ENCODE results near the gene CEMP1. TPM values are rescaled to one million over a fixed set of nuclear protein-coding genes. Genes with fewer than 3 reads are reported as not detected.

The CEMP1 gene
- polyA plus RNA-seq, 4 donors: 3.0 to 10.9 (median 7.6) TPM

DNA sequence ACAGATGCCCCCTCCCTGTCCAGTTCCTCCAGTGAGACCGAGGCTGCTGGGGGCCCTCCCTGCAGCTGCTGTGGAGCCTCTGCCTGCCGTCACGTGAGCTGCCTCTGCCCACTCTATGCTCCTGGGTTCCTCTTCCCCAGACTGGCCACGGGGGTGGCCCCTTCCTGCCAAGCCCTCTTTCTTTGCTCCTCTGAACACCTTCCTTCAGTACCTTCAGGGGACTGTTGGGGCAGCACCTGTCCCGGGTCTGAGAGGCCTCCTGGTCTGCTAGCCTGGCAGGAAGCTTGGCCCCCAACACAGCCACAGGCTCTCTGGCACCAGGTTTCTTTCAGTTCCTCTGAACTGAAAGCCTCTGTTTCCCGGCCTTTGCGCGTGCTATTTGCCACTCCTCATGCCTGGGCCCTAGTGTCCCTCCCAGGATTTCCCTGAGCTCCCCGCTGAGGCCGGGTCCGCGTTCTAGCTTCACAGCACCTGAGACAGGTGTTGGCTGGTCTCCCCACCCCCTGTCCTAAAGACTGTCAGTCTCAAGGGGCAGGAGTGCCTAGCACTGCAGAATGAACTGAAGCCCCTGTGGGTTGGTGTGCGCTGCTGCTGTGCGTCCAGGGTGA, 24.1 kb downstream of the CEMP1 start:
- no peak for DNase-seq (ENCODE audit: low read depth in 4 of 4, low spot score in 2 of 4)

DNA sequence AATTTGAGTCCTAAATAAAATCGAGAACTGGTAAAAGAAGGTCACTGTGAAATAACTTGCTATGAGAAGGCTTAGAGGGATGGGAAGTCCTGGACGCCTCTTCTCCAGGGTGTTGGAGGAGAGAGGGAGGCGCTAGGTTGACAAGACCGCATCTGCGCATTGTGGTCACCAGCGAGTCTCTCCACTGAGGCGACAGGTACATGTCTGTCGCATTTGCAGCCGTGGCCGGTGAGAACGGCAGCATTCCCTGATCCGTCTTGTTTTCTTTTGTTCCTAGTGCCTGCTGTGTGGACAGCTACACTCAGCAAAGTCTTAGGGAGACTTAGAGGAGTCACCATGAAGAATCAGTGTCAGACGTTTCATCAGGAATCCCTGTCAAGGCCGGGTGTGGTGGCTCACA, 25.5 kb downstream of the CEMP1 start:
- DNase-seq (ENCODE audit: low read depth in 4 of 4, low spot score in 2 of 4): no peak

DNA sequence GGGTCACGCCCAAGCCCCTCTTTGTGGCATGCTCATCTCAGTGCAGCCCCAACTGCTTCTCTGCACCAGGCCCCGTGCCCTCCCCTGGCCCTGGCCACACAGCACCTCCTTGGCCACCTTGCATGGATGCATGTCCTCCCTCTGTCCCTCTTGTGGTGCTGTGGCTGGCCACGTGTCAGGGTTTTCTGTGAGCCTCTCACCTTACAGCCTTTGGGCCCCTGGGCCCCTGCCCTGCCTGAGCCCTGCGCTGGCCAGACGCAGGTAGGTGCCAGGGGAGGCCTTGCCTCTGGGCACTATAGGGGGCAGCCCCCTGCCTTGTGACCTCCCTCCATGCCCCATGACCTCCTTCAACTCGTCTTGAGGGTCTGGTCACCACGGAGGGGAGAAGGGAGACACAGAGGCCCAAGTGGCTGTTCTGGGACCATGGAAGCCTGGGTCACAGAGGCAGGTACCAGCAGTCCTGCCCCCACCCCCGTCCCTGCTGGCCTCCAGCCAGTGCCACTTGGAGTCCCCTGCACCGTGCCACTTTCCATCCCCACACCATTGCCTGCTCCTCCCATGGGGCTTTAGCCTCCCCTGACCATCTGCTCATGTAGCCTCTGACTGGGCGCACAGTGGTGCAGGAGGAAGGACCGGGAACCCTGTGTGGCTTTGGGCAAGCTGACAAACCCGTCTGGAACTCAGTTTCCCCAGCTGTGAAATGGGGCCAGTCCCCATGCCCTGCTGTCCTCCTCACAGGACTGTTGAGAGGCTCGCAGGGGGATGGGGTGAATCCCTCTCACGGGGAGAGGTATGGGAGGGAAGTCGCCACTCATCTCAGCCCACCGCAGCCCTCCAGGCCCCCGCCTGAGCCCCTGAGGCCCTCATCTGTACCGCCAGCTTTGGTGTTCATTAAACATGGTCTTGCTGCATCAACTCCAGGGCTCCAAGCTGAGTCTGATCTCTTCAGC, 29.0 kb downstream of the CEMP1 start:
- DNase-seq (ENCODE audit: low read depth in 4 of 4, low spot score in 2 of 4): no peak

DNA sequence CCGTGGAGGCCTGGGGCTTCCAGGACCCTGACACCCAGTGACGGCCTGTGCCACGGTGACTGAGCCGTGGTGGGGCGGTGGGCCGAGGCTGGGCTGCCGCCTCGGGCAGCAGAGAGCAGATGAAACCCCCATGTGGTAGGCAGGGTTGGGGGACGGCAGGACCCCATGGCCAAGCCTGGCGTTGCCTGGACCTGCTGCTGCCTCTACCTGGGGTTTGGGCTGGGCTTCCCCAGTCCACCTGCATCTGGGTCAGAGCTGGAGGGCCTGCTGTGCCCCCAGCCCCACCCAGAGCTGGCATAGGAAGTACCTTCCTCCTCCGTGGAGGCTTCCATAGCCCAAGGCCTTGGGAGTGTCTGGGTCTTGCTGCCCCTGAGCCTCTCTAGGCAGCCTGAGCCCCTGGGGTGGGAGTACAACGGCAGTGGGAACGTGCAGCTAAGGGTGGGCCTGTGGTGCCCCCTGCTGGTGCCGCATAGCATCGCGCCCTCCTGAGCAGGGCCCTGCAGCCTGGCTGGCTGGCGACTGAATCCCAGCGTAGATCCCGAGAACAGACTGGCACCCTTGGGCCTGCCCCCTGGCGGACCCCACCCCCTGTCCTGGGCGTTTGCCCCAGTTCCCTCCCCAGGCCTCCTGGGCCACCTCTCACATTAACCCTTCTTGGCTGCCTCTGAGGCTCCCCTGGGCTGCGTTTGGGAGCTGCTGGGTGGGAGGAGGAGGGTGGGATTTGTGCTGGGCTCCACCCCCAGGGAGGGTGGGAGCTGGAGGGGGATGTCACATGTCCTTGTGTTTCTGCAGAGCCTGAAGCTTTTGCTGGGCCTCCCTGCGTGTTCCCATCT, 30.1 kb downstream of the CEMP1 start:
- DNase-seq (ENCODE audit: low read depth in 4 of 4, low spot score in 2 of 4): peak; percentile 74 to 84 (median 81)

DNA sequence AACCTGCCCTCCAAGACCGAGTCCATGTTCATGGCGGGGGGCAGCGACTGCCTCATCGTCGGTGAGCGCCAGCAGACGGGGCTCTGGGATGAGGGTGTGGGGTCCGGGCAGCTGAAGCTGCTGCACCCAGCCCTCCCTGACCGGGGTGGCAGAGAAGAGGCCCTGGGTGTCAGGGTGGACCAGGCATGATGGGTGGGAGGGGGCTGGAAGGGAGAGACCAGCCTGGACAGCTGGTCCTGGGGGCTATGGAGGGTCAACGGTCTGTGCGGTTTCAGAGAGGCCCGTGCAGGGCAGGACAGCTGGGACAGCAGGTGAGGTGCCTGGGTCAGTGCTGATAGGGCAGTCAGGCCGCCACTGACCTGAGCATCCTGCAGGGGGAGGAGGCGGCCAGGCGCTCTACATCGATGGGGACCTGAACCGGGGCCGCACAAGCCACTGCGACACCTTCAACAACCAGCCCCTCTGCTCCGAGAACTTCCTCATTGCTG, 30.7 kb downstream of the CEMP1 start:
- DNase-seq (ENCODE audit: low read depth in 4 of 4, low spot score in 2 of 4): no peak

DNA sequence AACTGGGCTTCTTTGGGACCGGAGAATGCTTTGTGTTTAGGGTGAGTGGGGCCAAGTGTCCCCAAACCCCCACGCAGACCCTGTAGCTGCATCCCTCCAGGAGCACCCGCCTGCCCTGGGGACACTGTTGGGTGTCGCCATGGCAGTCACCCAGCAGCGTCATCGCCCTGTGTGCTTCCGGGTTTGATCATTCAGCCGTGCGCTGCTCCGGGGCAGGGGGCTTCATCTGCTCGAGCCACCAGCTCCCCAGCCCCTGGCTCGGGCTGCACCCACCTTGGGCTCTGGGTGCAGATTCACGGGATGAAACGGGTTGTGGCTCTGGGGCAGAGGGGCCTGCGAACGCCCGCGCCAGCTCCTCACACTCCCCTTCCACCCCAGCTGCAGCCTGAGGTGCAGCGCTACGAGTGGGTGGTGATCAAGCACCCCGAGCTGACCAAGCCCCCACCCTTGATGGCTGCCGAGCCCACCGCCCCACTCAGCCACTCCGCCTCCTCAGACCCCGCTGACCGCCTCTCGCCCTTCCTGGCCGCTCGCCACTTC, 31.2 kb downstream of the CEMP1 start:
- DNase-seq (ENCODE audit: low read depth in 4 of 4, low spot score in 2 of 4): no peak

DNA sequence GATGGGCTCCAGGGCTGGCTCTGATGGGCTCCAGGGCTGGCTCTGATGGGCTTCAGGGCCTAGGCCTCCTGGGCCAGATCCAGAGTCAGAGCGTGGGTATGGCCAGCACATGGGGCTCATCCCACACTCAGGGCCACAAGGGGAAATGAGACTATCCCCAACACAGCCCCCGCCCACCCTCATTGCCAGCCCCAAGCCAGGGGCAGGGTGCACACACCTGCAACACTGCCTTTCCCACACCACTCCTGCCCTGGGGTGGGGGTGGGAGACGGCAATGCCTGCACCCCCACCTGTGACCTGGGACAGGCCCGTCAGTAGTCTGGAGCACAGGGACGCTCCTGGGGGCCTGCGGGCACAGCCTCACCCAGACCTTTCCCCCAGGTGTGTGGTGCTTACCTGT, 31.8 kb downstream of the CEMP1 start:
- no peak for DNase-seq (ENCODE audit: low read depth in 4 of 4, low spot score in 2 of 4)

DNA sequence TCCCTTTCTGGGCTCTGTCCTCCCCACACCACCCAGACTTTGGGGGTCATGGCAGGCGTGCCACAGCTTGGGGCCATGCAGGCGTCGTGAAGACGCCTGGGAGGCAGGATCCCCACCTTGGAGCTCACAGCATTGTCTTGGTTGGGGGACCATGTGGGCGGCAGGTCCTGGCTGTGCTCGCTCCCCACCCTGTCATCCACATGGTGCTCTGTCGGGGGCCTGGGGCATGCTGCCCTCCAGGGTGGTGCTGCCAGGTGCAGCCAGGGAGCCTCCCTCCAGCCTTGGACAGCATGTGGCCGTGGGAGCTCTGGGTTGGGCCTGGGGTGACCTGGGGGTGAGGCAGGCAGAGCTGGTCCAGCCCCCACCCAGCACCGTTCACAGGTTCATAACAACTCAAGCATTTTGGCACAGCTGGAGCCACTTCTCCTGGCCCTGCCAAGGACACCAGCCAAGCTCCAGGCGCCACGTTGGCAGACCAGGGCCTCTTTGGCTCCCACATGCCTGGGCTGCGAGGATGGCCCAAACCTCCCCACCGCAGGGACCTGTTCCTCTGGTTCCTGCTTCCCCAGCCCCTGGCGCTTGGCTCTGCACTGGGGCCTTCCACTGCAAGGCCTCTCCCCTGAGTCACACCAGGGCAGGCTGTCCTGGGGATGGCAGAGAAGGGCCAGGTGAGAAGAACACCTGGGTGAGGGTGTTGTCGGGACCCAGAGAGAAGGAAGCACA, 32.5 kb downstream of the CEMP1 start:
- no peak for DNase-seq (ENCODE audit: low read depth in 4 of 4, low spot score in 2 of 4)

DNA sequence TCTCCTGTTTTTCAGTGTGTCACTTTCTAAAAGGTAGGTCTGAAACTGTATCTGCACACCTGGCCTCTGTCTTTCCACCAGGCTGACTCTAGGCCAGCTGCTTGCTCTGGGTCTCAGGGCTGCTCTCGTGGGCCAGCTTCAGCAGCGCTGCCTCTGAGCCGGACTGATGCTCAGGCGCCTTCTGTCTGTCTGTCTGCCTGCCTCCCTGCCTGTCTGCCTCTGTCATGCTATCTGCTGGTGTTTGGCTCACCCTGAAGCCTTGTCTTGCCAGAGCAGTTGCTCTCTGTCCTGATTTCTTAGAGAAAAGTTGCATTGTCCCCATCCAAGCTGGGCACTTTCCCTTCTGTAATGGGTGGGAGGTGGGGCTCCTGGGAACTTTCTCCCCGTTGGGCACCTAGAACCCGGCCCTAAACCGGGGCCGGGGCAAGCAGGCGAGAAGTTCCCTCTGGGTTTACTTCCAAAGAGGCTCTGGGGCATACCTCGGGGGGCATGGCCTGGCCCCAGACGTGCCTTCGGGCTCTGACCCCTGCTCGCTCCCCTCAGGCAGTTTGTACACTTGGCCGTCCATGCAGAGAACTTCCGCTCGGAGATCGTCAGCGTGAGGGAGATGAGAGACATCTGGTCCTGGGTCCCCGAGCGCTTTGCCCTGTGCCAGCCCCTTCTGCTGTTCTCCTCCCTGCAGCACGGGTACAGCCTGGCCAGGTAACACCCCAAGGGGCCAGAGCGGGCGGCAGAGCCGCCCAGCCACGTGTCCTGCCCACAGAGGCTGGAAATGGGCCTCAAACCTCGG, 33.3 kb downstream of the CEMP1 start:
- DNase-seq (ENCODE audit: low read depth in 4 of 4, low spot score in 2 of 4): no peak

DNA sequence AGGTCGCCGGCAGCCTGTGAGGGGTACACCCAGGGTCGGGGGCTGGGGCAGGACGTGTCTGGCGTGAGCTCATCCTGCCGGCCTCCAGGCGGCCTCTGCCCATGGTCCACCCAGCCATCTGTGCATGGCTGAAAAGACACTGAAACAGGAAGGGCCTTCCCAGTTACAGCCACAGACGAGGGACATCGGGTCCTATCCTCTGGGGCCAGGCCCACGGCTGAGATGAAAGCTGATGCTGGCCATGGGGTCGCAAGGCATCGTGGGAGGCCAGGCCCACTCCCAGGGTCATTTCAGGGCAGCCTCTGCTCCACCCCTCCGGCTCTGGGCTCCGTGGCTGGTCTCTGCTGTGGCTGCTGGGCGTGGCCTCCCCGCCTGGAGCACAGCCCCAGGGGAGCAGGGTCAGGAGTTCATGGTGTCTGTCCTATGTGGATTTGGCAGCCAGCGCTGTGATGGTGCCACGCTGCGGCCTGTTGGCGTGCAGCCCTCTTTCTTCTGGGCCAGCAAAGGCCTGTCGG, 34.0 kb downstream of the CEMP1 start:
- DNase-seq (ENCODE audit: low read depth in 4 of 4, low spot score in 2 of 4): no peak

DNA sequence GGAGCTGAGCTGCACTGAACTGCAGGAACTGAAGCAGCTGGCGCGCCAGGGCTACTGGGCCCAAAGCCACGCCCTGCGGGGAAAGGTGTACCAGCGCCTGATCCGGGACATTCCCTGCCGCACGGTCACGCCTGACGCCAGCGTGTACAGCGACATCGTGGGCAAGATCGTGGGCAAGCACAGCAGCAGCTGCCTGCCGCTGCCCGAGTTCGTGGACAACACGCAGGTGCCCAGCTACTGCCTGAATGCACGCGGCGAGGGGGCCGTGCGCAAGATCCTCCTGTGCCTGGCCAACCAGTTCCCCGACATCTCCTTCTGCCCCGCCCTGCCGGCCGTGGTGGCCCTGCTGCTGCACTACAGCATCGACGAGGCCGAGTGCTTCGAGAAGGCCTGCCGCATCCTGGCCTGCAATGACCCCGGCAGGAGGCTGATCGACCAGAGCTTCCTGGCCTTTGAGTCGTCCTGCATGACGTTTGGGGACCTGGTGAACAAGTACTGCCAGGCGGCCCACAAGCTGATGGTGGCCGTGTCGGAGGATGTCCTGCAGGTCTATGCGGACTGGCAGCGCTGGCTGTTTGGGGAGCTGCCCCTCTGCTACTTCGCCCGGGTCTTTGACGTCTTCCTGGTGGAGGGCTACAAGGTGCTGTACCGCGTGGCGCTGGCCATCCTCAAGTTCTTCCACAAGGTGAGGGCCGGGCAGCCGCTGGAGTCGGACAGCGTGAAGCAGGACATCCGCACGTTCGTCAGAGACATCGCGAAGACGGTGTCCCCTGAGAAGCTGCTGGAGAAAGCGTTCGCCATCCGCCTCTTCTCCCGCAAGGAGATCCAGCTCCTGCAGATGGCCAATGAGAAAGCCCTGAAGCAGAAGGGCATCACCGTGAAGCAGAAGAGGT, 34.7 kb downstream of the CEMP1 start:
- no peak for DNase-seq (ENCODE audit: low read depth in 4 of 4, low spot score in 2 of 4)

DNA sequence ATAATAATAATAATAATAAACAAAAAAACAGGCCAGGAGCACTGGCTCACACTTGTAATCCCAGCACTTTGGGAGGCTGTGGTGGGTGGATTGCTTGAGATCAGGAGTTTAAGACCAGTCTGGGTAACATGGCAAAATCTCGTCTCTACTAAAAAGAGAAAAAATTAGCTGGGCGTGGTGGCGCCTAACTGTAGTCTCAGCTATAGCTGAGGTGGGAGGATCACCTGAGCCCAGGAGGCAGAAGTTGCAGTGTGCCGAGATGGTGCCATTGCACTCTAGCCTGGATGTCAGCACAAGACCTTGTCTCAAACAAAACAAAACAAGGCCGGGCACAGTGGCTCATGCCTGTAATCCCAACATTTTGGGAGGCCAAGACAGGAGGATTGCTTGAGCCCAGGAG, 36.2 kb downstream of the CEMP1 start:
- DNase-seq (ENCODE audit: low read depth in 4 of 4, low spot score in 2 of 4): no peak

DNA sequence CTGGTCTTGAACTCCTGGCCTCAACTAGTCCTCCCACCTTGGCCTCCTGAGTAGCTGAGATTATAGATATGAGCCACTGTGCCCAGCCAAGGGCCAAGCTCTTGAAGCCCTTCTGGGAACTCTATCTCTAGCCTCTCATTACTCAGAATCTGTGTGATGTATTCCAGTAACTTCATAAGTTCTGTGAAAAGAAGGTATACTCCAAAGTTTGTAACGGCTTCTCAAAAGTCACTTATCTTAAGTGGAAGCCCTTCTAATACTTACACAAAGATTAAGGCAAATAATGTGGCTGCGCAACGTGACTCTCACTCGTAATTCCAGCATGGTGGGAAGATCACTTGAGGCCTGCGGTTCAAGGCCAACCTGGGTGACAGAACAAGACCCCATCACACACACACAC, 36.6 kb downstream of the CEMP1 start:
- no peak for DNase-seq (ENCODE audit: low read depth in 4 of 4, low spot score in 2 of 4)

DNA sequence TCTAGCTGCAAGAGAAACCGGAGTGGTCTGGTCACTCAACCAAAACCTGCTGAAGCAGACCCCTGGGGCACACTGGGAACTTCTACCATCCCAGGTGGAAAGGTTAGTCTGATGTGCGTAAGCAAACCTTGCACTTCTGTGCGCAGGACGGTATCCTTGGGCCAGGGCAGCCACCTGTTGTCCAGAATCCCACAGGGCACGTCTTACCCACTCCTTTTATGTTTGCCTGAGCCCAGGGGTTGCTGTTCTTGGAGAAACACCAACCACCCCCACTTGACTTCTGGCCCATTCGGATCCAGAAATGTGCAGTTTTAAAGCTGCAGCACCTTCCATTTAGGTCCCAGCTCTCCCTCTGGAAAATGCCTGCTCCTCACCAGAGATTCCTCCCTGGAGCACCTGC, 37.6 kb downstream of the CEMP1 start:
- no peak for DNase-seq (ENCODE audit: low read depth in 4 of 4, low spot score in 2 of 4)

DNA sequence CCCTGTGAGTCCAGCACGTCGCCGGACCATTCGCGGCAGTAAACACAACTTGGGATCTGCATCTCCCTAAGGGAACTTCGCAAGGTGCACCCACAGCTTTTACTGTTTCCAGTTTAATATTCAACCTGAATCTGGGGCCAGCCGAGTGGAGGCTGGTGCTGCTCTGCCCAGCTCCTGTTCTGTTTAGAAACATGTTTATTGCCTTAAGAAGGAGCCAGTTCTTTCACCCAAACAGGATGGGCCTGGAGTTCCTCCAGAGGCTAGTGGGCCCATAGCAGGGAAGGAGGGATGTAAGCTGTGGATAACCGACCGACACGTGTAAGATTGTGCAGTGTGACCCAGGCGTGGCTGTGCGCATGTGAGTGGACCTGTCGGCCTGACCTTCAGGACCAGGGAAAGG, 38.9 kb downstream of the CEMP1 start:
- no peak for DNase-seq (ENCODE audit: low read depth in 4 of 4, low spot score in 2 of 4)

DNA sequence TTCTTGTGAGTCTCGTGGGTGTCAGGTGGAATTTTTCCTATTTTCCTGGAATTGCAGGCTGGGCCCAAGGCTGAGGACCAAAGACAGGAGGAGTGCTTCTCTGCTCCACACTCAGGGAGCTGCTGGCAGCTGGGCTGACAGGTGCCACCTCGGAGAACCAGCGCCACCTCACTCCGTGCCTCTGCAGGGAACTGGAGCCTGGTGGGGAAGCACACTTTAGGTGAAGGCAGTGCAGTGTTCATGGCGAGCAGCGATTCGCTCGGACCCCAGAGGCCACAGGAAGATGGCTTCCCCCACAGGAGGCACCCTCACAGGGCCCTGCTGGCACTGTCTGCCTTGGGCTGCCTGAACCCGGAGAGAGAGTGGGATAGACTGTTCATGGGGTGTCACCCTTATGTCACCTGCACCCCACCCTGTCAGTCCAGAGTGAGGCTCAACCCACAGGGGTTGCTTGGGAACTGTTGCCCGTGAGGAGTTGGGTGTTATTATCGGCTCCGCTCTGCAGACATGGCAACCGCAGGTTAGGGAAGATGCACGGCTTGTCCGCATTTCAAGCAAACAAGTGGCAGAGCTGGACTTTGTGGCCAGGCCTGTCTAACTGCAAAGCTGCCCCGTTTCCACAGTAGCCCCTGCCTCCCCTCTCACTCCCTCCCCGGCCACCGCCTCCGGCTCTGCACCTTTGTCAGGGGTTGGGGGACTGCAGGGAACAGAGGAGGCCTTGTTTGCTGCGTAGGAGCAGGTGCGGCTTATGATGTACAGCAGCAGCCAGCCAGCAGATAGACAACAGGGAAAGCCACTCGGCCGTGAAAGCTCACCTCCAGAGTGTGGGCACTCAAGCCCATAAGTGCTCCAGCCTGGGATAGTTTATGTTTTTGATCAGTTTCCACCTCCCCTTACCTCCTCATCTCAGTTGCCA, 40.8 kb downstream of the CEMP1 start:
- no peak for DNase-seq (ENCODE audit: low read depth in 4 of 4, low spot score in 2 of 4)

DNA sequence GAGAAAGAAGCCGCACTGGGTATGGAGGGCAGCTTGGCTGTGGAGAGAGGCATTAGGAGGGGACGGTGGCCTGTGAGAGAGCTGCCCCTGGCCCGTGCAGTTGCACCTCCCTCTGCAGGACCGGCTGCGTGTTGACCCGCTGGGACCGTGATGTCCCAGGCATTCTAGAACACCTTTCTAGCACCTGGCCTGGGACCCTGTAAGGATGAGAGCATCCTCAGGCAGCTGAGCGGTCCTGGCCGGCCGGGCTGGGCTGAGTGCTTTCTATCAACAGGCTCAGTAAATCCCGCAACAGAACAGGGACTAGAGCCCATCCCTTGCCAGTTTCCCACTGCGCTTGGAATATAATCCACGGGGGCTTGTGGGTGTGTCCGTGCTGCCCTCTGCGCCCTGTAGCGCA, 41.6 kb downstream of the CEMP1 start:
- DNase-seq (ENCODE audit: low read depth in 4 of 4, low spot score in 2 of 4): no peak
